ENCODE results near the gene ABCB7.

DNA sequence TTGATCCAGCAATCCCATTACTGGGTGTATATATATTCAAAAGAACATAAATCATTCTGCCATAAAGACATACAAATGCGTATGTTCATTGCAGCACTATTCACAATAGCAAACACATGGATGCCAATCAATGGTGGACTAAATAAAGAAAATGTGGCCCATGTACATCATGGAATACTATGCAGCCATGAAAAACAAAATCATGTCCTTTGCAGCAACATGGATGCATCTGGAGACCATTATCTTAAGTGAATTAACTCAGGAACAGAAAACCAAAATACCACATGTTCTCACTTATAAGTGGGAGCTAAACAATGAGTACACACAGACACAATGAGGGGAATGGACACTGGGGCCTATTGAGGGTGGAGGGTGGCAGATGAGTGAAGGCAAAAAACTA, 81.6 kb downstream of the ABCB7 start:
- TF ChIP-seq, protein P1, sequence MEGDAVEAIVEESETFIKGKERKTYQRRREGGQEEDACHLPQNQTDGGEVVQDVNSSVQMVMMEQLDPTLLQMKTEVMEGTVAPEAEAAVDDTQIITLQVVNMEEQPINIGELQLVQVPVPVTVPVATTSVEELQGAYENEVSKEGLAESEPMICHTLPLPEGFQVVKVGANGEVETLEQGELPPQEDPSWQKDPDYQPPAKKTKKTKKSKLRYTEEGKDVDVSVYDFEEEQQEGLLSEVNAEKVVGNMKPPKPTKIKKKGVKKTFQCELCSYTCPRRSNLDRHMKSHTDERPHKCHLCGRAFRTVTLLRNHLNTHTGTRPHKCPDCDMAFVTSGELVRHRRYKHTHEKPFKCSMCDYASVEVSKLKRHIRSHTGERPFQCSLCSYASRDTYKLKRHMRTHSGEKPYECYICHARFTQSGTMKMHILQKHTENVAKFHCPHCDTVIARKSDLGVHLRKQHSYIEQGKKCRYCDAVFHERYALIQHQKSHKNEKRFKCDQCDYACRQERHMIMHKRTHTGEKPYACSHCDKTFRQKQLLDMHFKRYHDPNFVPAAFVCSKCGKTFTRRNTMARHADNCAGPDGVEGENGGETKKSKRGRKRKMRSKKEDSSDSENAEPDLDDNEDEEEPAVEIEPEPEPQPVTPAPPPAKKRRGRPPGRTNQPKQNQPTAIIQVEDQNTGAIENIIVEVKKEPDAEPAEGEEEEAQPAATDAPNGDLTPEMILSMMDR (IDR thresholded peaks at IDR 0.05; ENCODE audit: insufficient read depth, low read length): no peak
- TF ChIP-seq, protein P2, sequence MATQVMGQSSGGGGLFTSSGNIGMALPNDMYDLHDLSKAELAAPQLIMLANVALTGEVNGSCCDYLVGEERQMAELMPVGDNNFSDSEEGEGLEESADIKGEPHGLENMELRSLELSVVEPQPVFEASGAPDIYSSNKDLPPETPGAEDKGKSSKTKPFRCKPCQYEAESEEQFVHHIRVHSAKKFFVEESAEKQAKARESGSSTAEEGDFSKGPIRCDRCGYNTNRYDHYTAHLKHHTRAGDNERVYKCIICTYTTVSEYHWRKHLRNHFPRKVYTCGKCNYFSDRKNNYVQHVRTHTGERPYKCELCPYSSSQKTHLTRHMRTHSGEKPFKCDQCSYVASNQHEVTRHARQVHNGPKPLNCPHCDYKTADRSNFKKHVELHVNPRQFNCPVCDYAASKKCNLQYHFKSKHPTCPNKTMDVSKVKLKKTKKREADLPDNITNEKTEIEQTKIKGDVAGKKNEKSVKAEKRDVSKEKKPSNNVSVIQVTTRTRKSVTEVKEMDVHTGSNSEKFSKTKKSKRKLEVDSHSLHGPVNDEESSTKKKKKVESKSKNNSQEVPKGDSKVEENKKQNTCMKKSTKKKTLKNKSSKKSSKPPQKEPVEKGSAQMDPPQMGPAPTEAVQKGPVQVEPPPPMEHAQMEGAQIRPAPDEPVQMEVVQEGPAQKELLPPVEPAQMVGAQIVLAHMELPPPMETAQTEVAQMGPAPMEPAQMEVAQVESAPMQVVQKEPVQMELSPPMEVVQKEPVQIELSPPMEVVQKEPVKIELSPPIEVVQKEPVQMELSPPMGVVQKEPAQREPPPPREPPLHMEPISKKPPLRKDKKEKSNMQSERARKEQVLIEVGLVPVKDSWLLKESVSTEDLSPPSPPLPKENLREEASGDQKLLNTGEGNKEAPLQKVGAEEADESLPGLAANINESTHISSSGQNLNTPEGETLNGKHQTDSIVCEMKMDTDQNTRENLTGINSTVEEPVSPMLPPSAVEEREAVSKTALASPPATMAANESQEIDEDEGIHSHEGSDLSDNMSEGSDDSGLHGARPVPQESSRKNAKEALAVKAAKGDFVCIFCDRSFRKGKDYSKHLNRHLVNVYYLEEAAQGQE (IDR thresholded peaks at IDR 0.05; ENCODE audit: insufficient replicate concordance, low read depth): no peak
- TF ChIP-seq SPI1 (IDR thresholded peaks at IDR 0.05; ENCODE audit: borderline replicate concordance, low read depth): no peak

Measured in HL-60 (cell line).